Ectodermal cell (in vitro differentiated cells): ENCODE results near the gene UBP1.
"Not testable (repeated sequence)": the region's sequence is repeated elsewhere in the genome, so short reads cannot be mapped to it uniquely, and the experiment has no call there.

Source experiments
- H3K27ac ChIP-seq: 2 replicates; pipeline ENCODE4 v1.7.0; 2013; ENCODE audit warnings: mild to moderate bottlenecking, low read depth, low read length; ENCODE audit not compliant: insufficient read depth, poor library complexity, severe bottlenecking
- H3K27me3 ChIP-seq: 2 replicates; pipeline ENCODE4 v1.7.0; 2013; ENCODE audit warnings: mild to moderate bottlenecking, low read length; ENCODE audit not compliant: insufficient read depth, control insufficient read depth, poor library complexity, severe bottlenecking
- H3K36me3 ChIP-seq: one replicate; pipeline ENCODE4 v1.7.0; 2013; ENCODE audit warnings: low read length; ENCODE audit not compliant: control insufficient read depth, insufficient read depth
- H3K4me1 ChIP-seq: one replicate; pipeline ENCODE4 v1.7.0; 2013; ENCODE audit warnings: low read length; ENCODE audit not compliant: control insufficient read depth, insufficient read depth
- H3K4me3 ChIP-seq: 2 replicates; pipeline ENCODE4 v1.7.0; 2013; ENCODE audit warnings: low read depth, low read length, control low read depth; ENCODE audit not compliant: insufficient read depth
- H3K9me3 ChIP-seq: 2 replicates; pipeline ENCODE4 v1.7.0; 2013; ENCODE audit warnings: mild to moderate bottlenecking, low read length, moderate library complexity; ENCODE audit not compliant: control insufficient read depth
- WGBS, 2 experiments: methylation state at CpG; one replicate each; pipeline ENCODE4 v1.1.7; 2013; ENCODE audit warnings: missing lambda C conversion rate in 2 of 2; 5-methylcytosine and 5-hydroxymethylcytosine counted together

The UBP1 gene

DNA sequence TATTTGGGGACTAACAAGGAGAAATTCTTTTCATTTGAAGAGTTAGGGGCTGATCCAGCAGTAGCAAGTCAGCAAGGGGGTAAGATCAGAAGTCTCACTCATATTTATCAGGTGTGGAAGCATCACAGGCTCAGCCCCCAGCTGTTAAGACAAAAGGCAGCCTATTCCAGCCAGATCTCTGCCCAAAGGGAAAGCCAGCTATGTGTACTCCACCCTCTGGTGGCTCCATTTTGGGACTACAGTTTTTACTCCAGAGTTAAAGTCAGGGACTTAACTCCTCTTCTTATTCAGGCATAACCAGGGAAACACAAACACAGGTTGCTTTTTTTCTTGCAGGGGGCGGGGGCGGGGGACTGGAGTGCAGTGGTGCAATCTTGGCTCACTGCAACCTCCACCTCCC lies 19.2 kb downstream of the UBP1 start:
- peaks cover 3% of the 10 kb centered on the region for H3K4me1 ChIP-seq
- H3K36me3 ChIP-seq = no peaks in the 10 kb centered on the region
- H3K27ac ChIP-seq = no peak overlapping the region
- H3K9me3 ChIP-seq = no peaks in the 10 kb centered on the region
- no peaks in the 10 kb centered on the region for H3K27me3 ChIP-seq
- no peak overlapping the region for H3K4me3 ChIP-seq
- 98 to 100% methylated on average over 2 of the region's 2 CpGs for WGBS, 2 experiments

- H3K27me3 ChIP-seq = no peaks in the 10 kb centered on the region
Observed at GRCh38 chr3:33419948-33420347, 20.3 kb downstream of the UBP1 start.

DNA sequence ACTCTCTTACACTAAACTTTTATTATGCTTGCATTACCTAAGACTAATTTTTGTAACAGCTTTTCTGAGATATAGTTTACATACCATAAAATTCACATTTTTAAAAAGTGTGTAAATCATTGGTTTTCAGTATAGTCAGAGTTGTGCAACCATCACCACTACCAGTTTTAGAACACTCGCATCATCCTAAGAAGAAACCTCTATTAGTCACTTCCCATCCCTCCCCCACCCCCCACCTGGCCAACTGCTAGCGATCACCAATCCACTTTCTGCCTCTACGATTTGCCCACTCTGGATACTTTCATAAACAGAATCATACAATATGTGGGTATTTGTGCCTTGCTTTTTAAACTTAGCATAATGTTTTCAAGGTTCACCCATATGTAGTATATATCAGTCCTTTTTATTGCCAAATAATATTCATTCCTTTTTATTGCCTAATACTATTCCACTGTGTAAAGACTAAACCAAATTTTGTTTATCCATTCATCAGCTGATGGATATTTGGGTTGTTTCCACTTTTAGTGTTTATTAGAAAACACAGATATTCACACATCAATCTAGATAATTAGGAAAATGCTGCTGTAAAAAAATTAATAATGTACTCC lies 23.0 kb downstream of the UBP1 start:
- Histone ChIP-seq H3K36me3 (peaks cover 14% of the 10 kb centered on the region), H3K4me1 (no peaks in the 10 kb centered on the region), H3K4me3 (no peak overlapping the region), H3K9me3 (no peaks in the 10 kb centered on the region), H3K27me3 (no peaks in the 10 kb centered on the region), H3K27ac (no peak overlapping the region)
- 93 to 95% methylated on average over 3 of the region's 3 CpGs for WGBS, 2 experiments

More at GRCh38 chr3:33419948-33420347, 20.3 kb downstream of the UBP1 start:
- no peak overlapping the region for H3K27ac ChIP-seq
- H3K36me3 ChIP-seq = no peaks in the 10 kb centered on the region
- H3K4me1 ChIP-seq = no peaks in the 10 kb centered on the region
- no peaks in the 10 kb centered on the region for H3K9me3 ChIP-seq
- no peak overlapping the region for H3K4me3 ChIP-seq
- 95 to 100% methylated on average over 1 of the region's 1 CpG for WGBS, 2 experiments

DNA sequence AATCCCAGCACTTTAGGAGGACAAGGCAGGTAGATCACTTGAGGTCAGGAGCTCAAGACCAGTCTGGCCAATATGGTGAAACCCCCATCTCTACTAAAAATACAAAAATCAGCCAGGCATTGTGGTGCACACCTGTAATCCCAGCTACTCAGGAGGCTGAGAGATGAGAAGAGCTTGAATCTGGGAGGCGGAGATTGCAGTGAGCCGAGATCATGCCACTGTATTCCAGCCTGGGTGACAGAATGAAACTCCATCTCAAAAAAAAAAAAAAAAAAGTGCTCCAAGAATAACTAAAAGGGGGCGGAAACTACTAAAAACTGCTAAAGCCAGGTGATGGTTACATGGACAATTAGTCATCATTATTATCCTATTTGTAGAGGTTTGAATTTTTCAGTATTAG lies 29.4 kb downstream of the UBP1 start:
- H3K27me3 ChIP-seq, H3K4me1 ChIP-seq, H3K4me3 ChIP-seq, H3K9me3 ChIP-seq, H3K27ac ChIP-seq: not testable (repeated sequence)
- 83 to 98% methylated on average over 2 to 3 of the region's 3 CpGs for WGBS, 2 experiments
- peaks cover 45% of the 10 kb centered on the region for H3K36me3 ChIP-seq

DNA sequence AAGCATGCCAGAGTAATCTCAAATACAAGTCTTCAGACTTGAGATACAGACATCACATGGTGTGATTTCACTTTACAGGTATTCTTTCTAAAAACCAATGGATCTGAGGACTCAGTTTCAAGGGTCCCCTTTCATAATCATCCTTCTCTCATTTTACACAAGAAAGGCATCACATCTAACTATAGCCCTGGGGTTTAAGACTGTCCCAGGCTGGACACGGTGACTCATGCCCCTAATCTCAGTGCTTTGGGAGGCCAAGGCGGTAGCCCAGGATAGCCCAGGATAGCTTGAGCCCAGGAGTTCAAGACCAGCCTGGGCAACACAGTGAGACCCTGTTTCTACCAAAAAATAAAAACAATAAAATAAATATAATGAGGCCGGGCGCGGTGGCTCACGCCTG lies 36.4 kb downstream of the UBP1 start:
- H3K27me3 ChIP-seq = no peaks in the 10 kb centered on the region
- H3K9me3 ChIP-seq = no peaks in the 10 kb centered on the region
- H3K27ac ChIP-seq = no peak overlapping the region
- no peaks in the 10 kb centered on the region for H3K4me1 ChIP-seq
- no peak overlapping the region for H3K4me3 ChIP-seq
- peaks cover 44% of the 10 kb centered on the region for H3K36me3 ChIP-seq
- 95% methylated on average over 6 of the region's 6 CpGs for WGBS, 2 experiments

DNA sequence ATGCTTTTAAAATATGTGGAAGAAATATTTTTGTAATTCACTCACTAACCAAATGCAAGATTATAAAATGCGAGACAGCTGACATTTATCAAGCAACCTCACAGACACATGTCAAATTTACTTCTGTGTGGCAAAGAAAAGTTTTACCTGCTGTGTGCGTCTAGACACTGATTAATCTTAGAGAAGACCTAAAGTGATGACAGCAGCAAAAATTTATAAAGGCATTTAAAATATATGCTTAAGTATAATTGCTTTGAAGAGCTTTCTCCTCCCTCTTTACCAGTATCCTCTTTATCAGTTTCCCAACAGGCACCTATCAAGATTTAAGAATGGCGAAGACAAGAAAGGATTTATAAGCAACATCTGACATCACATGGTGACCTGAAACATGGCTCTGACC lies 37.3 kb downstream of the UBP1 start:
- H3K9me3 ChIP-seq = no peaks in the 10 kb centered on the region
- no peaks in the 10 kb centered on the region for H3K27me3 ChIP-seq
- H3K27ac ChIP-seq = no peak overlapping the region
- H3K36me3 ChIP-seq = peaks cover 42% of the 10 kb centered on the region
- no peak overlapping the region for H3K4me3 ChIP-seq
- WGBS, 2 experiments = 96 to 97% methylated on average over 3 of the region's 3 CpGs
- no peaks in the 10 kb centered on the region for H3K4me1 ChIP-seq

GRCh38 chr3:33401781-33402180 lies 38.4 kb downstream of the UBP1 start:
- no peaks in the 10 kb centered on the region for H3K4me1 ChIP-seq
- H3K4me3 ChIP-seq = no peak overlapping the region
- no peaks in the 10 kb centered on the region for H3K9me3 ChIP-seq
- 89 to 97% methylated on average over 2 of the region's 2 CpGs for WGBS, 2 experiments
- no peaks in the 10 kb centered on the region for H3K27me3 ChIP-seq
- H3K27ac ChIP-seq = no peak overlapping the region
- H3K36me3 ChIP-seq = peaks cover 34% of the 10 kb centered on the region

DNA sequence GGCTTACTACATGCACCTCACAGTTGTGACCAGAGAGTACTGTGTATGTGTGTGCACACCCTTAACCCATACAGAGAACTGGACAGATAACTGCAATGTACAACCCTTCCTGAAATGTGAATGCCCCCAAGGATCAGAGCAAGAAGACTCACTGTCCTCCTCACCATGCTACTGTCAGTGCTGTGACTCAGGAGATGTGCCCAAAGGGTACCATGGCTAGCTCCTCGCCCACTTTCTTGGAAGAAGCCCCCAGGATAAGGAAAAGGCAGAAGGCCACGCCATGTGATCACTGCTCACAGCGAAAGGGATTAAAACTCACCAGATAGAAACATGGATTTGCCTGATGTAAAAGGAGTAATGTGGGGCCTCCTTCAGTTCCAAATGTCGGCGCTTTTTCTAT lies 41.8 kb downstream of the UBP1 start:
- H3K9me3 ChIP-seq = no peaks in the 10 kb centered on the region
- no peak overlapping the region for H3K27ac ChIP-seq
- WGBS, 2 experiments = 96% methylated on average over 5 of the region's 5 CpGs
- H3K36me3 ChIP-seq = peaks cover 45% of the 10 kb centered on the region
- H3K4me1 ChIP-seq = no peaks in the 10 kb centered on the region
- H3K4me3 ChIP-seq = no peak overlapping the region
- no peaks in the 10 kb centered on the region for H3K27me3 ChIP-seq

DNA sequence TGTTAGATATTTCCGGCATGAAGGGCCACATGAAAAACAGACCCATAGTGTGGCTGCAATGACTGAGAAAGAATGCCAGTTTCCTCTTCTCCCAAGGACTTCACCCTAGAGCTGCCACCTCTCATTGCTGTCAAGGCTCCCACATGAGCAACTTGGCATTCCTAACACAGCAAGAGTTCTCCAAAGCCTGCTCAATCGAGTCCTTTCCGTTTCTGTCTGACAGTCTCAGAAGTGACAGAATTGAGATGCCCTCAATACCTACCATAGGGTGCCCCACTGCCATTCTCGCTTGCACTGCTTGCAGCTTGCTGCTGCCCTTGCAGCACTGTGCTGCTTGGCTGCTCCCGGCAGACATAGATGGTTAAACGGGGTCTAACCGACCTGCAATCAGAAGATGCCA lies 44.3 kb downstream of the UBP1 start:
- Histone ChIP-seq H3K27me3 (no peaks in the 10 kb centered on the region), H3K4me3 (no peak overlapping the region), H3K4me1 (no peaks in the 10 kb centered on the region), H3K9me3 (no peaks in the 10 kb centered on the region), H3K36me3 (peaks cover 39% of the 10 kb centered on the region), H3K27ac (no peak overlapping the region)
- WGBS, 2 experiments = 90 to 91% methylated on average over 7 of the region's 7 CpGs

DNA sequence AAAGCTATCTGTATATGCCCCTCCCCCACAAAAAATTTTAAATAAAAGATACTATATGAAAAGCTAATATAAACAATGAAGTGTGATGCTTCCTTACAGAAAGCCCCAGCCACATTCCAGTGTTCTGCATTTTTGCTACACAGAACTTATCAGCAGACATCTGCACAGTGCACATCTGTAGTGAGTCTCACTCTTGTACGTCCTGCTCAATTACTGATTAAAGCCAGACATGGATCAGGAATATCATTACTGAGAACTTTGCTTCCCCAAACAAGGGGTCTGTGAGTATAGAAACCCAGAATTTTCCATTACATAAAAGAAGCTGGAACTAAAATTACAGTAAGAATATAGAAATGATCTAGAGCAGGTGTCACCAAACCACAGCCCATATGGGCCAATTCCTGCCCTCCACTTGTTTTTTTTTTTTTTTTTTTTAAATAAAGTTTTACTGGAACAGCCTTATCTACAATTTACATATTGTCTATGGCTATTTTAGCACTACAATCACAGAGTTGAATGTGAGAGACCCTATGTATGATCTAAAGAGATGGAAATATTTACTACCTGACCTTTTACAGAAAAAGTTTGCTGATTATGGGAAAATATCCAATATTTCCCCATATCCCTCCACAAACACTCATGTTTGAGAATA lies 45.7 kb downstream of the UBP1 start:
- Histone ChIP-seq H3K9me3 (no peaks in the 10 kb centered on the region), H3K27ac (no peak overlapping the region), H3K4me1 (no peaks in the 10 kb centered on the region), H3K4me3 (no peak overlapping the region), H3K36me3 (peaks cover 29% of the 10 kb centered on the region), H3K27me3 (no peaks in the 10 kb centered on the region)
- 94 to 100% methylated on average over 1 of the region's 1 CpG for WGBS, 2 experiments
